A172 (cell line): ENCODE data around the gene PADI1. TPM values are rescaled to one million over a fixed set of nuclear protein-coding genes. Genes with fewer than 3 reads are reported as not detected.

Source experiments
- DNase-seq: peaks from one replicate; pipeline ENCODE4 v3.0.0-alpha.2; 2015; ENCODE audit warnings: low spot score
- total RNA-seq: library from RNA; depleted of rRNA; stranded (reverse); fragments of >200 nt; shearing (Covaris generic); gene quantifications from 2 replicates; pipeline ENCODE4 v1.2.3, GENCODE V29; 2014

The PADI1 gene
- total RNA-seq, 1 experiment from 2014 or later: 1.7 TPM

DNA sequence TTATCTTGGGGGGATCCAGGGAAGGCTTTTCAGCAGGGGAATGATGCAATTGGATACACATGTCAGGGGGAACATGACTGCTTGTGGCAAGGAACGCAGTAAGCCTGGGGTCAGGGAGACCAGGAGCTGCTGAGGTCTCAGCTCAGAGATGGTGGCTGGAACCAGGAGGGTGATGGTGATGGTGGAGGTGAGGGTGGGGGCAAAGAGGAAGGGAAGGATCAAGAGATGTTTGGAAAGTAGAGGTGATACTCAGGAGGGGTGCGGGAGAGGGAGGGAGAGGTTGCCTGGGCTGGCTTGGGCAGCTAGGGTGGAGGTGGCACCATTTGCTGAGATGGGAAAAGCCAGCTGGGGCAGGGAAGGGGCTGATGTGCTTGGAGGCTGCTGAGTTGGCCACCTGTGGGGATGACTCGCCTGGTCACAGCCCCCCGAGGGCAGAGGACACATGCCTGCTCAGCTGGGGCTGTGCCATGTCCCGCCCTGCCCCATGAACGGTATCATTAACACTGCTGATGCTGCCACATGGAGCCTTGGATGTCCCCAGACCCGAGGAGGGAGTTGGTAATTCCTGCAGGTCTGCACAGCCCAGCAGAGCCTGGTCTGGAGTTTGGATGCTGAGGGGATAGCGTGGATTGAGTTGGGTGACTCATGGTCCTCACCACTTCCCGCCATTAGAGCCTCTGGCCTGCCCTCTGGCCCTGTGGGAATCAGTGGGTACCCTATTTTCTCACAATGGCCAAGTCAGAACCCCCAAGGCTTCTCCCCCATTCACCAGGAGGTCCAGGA lies 6.3 kb upstream of the PADI1 start:
- peak; percentile 58 for DNase-seq

DNA sequence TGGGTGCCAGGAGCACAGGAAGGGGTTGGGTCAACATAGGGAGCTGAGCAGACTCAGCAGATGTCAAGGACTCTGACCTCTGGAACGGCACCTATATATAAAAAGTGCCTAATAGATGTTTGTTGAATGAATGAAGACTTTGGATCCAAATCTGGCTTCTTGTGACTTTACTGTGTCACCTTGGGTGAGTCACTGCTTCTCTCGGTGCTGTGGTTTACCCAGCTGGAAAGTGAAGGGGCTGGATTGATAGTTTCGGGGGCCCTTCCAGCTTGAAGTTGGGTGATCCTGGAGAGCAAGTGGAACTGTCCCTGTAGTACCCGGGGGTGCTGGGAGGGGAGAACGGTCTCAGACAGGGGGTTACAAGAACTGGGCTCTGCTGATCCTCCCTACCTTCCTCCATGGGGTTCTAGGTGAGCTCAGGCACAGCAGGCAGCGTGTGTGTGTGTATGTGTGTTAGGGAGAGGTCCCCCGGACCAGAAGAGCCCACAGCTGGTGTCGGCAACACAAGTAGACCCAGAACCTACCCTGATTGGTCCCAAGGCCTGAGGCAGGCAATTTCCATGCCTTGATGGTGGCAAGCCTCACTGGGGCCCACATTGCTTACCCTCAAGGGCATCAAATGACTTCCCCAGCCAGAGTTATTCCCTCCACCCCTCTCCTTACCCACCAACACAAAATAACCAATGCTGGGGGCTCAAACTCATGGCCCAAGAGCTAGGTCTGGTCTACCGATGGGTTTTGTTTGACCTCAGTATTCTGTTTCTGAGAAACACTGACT lies 5.5 kb upstream of the PADI1 start:
- DNase-seq: no peak

DNA sequence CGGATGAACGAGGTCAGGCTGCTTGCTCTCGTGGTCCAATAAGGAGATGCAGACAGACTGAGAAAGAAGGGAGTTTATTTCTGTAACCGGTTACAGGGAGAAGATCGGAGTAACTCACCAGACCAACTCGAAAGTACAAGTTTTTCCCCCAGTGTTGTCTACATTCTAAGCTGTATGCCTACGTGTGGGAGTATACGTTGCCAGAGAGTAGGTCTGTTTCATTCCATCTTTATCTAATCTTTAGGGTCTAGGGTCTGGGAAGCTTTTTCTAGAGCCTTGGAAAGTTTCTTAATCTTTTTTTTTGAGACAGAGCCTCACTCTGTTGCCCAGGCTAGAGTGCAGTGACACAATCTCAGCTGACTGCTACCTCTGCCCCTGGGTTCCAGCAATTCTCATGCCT lies 4.7 kb upstream of the PADI1 start:
- DNase-seq: no peak

DNA sequence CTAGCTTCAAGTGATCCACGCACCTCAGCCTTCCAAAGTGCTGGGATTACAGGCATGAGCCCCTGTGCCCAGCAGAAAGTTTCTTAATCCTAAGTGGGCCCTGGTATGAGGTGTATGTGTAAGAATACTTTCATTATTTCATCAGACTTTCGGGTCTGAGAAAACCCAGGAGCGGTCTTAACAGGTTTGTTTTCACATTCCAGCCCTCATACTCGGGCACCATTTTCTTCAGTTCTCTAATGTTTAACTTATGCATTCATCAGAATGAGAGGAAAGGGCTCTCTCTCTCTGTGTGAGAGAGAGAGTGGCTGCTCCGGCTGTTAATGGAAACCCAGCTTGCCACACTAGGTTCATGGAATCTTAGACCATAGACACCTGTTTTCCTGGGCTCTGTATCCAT lies 4.2 kb upstream of the PADI1 start:
- DNase-seq: no peak

DNA sequence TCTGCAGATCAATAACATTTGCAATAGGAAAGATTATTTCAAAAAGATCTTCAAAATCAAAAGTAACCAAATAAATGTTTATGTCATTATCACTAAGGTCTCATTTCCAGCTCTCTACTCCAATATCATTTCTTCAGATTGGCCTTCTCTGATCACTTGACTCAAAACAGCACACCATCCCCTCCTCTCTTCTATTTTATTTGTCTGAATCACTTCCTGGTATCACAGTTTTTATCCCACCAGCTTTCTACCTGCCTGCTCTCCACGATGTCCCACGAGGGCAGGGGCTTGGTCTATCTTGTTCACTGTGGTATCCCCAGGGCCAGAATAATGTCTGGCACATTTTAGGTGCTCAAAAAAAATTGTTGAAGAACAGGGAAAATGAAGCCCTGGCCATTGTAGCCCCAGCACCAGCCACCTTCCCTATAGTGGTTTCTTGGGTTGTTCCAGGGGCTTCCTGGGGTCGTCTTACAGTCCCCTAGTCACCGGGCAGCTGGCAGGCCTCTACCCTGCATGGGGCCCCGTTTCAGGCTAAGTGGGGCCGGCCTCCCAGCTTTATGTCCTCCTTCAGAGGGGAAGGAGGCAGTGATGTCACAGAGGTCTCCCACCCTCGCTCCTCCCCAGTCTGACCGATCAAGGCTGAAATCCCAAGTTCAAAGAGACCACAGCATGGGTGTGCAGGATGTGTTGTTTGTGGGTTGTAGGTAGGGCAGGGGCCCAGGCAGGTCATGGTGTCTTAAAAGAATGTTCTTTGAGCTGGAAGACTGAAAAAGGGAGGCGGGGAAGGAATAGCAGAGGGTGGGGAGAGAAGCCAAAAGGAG lies 3.5 kb upstream of the PADI1 start:
- DNase-seq: no peak

DNA sequence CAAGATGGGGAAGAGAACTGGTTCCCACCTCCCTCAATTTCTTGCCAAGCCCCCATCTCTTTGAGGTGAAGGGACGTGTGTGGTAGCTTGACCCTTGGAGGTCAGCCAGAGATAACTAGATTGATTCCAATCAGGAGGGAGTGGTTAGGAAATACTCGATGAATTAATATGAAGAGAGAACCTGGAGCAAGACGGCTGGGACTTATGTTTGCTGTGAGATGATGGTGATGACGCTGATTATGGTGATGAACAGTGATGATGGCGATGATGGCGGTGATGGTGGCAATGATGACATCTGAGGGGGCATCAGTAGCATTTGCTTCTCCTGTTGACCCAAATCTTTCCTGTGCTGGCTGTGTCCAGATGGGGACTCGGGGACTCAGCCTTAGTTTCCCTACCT lies 724 bp downstream of the PADI1 start:
- DNase-seq: no peak

DNA sequence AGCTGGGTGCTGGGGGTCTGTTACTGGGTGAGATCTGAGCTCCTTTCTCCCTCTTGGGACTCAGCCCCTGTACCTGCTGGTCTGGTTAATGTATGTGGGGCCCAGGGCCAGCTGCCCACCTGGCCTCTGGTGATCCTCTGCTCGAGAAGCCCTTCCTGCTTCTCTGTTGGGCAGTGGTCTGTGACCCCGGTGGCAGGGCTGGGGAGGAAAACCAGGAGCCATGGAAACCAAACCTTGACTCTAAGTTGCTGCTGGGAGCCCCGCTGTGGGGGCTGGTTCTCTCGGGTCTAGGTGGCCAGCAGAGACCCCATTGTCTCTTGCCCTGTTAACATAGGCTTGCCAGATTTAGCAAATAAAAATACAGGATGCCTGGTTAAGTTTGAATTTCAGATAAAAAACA lies 1.3 kb downstream of the PADI1 start:
- no peak for DNase-seq

DNA sequence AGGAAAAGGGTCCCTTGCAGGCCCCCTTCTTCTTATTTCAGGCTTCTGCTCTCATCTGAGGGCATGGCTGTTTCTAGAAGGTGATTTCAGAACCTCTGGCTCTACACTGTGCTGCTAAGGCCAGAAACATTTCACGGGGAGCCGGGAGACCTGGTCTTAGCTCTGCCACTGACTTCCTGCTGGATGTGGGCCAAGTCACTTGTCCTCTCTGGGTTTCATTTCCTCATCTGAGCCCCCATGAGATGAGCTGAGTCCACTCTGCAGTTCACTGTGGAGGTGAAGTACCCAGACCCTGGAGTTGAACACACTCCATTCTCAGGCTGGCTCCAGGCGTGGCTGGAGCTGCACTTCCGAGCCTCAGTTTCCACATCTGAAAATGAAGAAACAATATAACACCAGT lies 2.1 kb downstream of the PADI1 start:
- DNase-seq: no peak

DNA sequence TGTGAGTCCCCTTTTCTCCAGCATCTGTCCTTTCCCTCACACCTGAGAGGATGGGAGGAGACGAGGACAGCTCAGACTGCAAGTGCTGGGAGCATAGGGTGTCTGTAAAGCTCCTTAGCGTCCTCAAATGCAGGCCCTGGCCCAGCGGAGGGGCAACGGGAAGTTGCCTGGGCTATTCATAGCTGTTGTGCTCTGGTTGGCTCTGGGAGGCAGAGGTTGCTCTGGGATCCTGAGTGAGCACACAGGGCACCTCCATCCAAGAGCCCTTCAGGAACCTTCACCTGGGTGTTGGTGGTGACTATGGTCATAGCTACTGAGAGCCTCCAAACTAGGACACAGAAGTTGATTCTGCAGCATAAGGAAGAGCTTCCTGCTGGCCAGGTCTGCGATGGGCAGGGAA lies 2.6 kb downstream of the PADI1 start:
- no peak for DNase-seq

DNA sequence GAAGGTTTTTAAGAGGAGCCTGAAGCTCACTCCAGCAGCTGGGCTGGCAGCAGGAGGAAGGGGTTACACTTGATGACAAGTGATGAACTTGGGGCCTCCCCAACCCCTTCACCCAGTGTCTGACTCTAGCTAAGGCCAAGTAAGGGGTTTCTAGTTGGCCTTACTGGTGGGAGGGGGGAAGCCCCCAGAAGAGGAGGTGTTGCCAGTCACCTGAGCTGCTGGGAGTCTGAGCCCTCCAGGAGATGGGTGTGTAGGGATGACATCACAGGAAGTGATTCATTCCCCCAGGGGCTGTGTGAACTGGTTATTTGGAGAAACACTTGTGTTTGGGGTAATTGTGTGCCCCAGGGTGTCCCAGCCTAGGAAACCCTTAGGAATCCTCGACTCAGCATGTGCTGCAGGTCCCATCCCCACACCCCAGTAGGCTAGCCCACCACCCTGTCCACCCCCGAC lies 3.1 kb downstream of the PADI1 start:
- DNase-seq: peak; percentile 90

DNA sequence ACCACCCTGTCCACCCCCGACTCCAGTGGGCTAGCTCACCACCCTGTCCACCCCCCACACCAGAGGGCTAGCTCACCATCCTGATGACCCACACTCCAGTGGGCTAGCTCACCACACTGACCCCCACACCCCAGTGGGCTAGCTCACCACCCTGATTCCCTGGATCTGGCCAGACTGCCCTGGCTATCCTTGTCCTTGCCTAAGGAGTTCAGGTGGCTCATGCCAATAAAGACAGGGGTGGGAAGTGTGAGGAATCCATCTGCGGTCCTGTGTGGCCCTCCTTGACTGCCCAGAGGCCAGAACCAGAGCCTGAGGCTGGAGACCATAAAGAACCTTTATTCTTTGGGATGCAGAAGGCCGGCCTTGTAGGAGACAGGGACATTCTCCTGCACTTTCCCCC lies 3.6 kb downstream of the PADI1 start:
- no peak for DNase-seq

DNA sequence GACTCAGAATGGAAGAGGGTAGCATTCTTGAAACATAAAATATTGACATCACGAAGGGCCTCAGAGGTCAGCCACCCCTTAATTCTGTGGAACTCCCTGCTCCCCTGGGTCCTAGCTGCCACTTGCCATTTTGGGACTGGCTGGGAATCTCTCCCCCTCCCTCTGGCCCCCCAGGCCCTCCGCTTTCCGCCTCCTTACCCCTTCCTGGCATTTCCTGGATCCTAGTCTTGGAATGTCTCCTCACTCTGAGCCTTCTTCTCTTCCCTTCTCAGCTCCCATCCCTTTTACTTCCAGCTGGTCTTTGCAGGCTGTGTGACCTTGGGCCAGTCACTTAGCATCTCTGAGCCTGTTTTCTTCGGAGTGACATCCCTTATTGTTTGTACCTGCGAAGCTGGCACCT lies 4.5 kb downstream of the PADI1 start:
- DNase-seq: no peak

DNA sequence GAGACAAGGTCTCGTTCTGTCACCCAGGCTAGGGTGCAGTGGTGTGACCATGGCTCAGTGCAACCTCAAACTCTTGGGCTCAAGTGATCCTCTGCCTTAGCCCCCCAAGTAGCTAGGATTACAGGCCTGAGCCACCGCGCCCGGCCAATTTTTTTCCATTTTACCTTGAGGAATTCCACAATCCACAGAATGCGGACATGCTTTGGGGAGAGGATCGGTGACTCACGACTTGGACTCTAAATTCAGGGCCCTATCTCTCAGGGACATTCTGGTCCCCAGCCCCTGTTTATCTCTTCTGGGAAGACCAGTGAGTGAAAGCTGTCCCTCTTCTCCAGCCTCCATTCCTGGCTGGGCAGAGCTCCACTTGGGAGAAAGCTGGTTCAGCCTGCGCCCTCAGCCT lies 5.2 kb downstream of the PADI1 start:
- DNase-seq: no peak

DNA sequence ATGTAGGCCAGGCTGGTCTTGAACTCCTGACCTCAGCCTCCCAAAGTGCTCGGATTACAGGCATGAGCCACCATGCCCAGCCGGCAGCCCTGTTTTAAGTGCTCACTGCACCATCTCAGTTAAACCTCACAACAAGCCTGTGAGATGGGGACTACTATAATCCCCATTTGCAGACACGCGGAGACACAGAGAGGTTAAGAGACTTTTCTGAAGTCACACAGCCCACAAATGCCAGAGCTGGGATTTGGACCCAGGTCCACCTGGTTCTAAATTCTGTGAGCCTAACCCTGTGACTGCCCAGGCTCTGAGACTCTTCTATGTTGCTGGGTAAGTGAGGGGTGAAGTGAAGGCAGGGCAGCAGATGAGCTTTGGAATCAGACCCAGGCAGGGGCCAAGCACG lies 6.4 kb downstream of the PADI1 start:
- DNase-seq: no peak

DNA sequence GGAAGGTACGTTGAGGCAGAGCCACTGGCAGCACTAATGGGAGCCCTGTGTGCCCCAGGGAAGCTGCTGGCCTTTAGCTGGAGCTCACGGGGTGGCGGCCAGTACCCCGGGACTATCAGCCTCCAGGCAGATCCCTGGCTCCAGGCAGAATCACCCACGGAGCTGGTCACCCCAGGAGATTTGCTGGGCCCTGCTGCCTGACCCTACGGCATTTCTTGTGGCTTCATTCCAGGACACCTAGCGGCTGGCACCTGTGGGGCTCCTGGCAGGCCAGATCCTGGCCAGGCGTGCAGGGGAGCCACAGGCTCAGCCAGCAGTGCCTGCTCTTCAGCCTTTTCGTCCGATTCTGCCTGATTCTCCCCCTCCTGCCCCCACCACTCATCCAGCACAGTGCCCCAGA lies 7.1 kb downstream of the PADI1 start:
- no peak for DNase-seq

DNA sequence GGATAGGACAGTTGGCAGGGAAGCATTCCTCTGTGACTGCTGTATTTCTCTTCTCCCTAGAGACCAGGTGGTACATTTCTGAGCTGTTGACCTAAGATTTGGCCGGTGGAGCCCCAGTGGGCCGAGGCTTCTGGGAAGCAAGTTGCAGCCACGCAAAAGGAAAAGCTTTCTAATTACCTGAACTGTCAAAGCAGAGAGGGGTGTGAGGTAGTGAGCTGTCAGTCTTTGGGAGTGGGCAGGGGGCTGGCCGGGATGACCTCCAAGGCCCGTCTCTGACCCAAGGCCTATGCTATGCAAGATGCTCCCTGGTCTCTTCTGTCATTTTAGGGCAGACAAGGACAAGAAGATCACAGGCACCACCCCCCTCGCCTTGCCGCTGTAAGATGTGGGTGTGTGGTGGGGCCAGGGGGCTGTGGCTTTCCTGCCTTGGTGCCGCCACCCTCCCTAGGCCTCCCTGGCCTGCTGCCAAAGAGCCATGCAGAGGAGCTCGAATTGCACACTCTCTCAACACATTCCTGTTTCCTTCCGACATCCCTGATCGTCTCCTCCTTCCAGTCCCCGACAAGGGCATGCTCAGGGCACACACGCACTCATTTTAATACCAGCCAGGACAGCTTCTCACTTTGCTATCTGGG lies 7.7 kb downstream of the PADI1 start:
- DNase-seq: peak; percentile 53

DNA sequence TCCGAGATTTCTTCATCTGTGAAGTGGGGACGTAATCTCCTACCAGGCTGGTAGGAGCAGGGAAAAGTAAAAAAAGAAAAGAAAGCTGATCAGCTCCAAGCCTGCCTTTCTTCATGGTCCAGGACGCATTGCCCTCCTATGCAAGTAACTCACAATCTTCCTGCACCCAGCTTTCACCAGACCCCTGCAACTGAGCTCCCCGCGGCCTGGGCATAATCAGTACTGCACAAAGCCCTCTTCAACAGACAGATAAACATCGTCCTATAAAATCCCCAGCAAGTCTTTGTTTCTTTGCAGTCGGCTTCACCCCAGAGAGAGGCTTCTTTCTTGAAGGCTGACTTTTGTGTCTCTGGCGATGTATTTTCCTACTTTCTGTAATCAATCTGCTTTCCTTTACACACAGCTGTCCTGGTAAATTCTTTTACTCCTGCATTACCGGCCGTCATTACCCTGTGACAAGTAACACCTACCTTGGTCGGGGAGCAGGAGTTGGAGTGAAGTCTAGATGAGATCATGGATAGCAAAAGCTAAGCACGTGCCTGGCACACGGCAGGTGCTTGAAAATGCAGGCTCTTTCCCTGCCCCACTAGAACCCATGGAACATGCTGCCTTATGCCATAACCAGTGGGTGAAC lies 8.3 kb downstream of the PADI1 start:
- DNase-seq: no peak

DNA sequence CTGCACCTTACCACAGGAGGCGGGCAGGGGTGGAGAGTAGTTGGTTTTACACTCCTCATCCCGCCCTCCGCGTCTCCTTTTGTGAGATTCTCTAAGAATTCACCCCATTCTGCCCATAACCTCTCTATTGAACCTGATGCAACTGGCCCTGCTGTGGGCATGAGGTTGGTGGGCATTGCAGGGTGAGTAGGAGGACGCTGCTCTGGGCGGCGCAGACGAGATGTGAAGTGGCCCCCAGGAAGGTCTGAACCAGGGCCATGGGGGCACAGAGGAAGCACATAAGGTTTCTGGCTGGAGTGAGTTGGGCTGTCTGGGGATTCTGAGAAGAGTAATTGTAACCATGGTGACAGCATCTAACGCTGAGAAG lies 8.8 kb downstream of the PADI1 start:
- no peak for DNase-seq

DNA sequence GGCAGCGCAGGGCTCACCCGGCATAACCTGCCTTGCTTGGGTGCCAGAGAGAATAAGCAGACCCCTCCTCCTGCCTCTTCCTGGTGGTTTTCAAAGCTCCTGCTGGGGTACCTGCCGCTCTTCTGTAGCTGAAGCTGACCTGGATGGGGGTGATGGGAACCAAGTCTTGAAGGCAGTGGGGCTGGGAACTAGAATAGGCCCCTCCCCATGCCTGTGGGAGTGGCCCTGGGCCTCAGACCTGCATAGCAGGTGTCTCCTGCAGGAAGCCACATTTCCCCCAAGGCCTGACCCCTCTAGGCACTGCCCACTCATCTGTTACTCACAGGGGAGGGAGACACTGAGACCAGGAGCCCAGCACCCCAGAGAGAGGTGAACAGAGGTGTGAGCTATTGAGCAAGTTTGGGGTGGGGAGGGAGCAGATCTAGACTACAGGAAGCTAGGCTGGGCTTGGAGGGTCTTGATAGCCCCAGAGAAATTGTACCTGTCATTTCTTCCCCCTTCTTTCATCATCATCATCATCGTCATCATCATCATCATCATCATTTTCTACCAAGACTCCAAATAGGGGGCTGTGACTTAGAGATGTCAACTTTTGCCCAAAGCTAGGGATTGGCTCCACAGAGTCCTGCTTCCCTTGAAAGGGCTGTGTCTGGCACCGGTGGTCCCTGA lies 10.1 kb downstream of the PADI1 start:
- DNase-seq: no peak

DNA sequence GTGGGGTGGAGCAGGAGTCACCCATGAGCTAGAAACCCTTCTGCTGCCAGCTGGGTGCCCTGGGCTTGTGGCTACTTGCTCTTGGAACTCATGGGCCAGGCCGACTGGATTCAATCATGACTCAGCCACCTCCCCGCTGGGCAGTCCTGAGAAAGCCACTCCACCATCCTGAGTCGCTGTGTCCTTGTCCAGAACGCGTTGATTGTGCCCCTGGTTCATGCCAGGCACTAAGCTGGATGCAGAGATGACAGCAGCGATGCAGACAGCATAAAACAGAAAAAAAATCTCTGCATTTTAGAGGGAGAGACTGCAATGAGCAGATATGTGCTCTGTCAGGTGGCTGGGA lies 10.6 kb downstream of the PADI1 start:
- peak; percentile 55 for DNase-seq

DNA sequence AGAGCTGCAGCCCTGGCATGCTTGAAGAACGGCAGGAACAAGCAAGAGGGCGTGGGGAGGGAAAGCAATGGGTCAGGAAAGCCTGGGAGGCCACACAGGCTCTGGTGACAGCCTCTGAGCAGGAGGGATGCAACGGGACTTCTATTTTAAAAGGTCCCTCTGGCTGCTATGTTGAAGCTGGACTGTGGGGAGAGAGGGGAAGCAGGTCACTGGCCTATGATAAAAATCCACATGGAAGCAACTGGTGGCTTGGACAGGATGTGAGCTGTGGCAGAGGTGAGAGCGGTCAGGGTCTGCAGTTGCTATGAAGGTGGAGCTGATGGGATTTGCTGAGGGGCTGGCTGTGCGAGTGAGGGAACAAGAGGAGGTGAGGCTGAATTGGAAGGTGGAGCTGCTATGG lies 11.2 kb downstream of the PADI1 start:
- DNase-seq: no peak
